Esophagus squamous epithelium (tissue), 4 donors: ENCODE measurements around the gene LBX2.

Source experiments
- CTCF ChIP-seq, 6 experiments: fragments of 450-650 bp in 4 of 6; fragments of 200-600 bp in 2 of 6; sonication (generic) in 2 of 6; IDR thresholded peaks; one replicate each; pipeline ENCODE4 v1.5.1; 2016 to 2019; ENCODE audit warnings: antibody characterized with exemption in 6 of 6, mild to moderate bottlenecking in 4 of 6, moderate library complexity in 4 of 6
- POLR2A ChIP-seq, 4 donors: fragments of 450-650 bp; IDR thresholded peaks; one replicate each; pipeline ENCODE4 v1.6.1; 2017; ENCODE audit warnings: antibody characterized with exemption in 4 of 4, mild to moderate bottlenecking in 4 of 4, moderate library complexity in 3 of 4

DNA sequence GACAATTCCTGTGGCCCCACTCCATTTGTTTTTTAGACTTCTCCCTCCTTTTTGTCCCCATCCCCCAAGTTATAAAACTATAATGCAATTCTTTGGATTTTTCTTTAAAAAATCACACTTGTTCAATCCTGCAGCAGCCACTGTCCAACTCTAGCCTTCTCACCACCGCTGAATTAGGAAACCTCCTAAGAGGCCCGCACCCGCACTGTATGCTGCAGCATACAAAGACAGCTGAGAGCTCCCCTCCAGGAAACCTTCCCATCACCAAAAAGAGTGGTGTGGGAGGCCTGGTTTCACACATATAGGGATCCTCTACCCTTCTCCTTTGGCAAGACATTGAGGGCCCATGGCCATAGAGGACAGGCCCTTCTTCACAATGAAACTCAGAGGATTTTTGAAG lies 5.2 kb upstream of the LBX2 start:
- TF ChIP-seq CTCF (IDR thresholded peaks at IDR 0.05) = no peak
- no peak for TF ChIP-seq POLR2A (IDR thresholded peaks at IDR 0.05)
